ENCODE results near the gene MRTFA. TPM values are rescaled to one million over a fixed set of nuclear protein-coding genes. Genes with fewer than 3 reads are reported as not detected.
A peak's percentile ranks its signal among the peaks of the same experiment; 100 is the strongest.

MRTFA gene
- total RNA-seq, result 100 to 1,000 TPM in 3 of 4 donors, 10 to 100 TPM in 1; 81.4 to 210 (median 122) TPM

GRCh38 chr22:40636380-40637182 lies at the start of gene MRTFA:
Gene MRTFA, minus strand, starts transcription at chr22:40636719.
- intact Hi-C loops (cut with DNase I), result loop anchor here (10.0 kb wide), 1 partner anchor 112 kb away; no protein-coding TSS in a partner anchor
- H3K9me3 ChIP-seq, result no peaks in the 10 kb centered on the region
- peak; percentile 95 to 99 for TF ChIP-seq POLR2A (IDR thresholded peaks at IDR 0.05)
- TF ChIP-seq, protein P1, sequence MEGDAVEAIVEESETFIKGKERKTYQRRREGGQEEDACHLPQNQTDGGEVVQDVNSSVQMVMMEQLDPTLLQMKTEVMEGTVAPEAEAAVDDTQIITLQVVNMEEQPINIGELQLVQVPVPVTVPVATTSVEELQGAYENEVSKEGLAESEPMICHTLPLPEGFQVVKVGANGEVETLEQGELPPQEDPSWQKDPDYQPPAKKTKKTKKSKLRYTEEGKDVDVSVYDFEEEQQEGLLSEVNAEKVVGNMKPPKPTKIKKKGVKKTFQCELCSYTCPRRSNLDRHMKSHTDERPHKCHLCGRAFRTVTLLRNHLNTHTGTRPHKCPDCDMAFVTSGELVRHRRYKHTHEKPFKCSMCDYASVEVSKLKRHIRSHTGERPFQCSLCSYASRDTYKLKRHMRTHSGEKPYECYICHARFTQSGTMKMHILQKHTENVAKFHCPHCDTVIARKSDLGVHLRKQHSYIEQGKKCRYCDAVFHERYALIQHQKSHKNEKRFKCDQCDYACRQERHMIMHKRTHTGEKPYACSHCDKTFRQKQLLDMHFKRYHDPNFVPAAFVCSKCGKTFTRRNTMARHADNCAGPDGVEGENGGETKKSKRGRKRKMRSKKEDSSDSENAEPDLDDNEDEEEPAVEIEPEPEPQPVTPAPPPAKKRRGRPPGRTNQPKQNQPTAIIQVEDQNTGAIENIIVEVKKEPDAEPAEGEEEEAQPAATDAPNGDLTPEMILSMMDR (IDR thresholded peaks at IDR 0.05), result peak in 1 of 6 experiments; percentile 4
- 0 to 1% methylated on average over 34 to 45 of the region's 82 CpGs for WGBS, 2 donors
- no peaks in the 10 kb centered on the region for H3K27me3 ChIP-seq
- peaks cover 6 to 33% of the 10 kb centered on the region in 2 donors for H3K4me1 ChIP-seq
- no peaks in the 10 kb centered on the region for H3K36me3 ChIP-seq
- peak within 1 kb of the TSS; percentile 46 to 86 (median 81) for H3K27ac ChIP-seq
- H3K4me3 ChIP-seq (replicated peaks in 1 of 3), result peak within 1 kb of the TSS; percentile 59 to 94 (median 89)
- peak; percentile 100 for DNase-seq

- 96 to 97% methylated on average over 3 of the region's 3 CpGs for WGBS, 2 donors
- intact Hi-C loops (cut with DNase I), result loop anchor here (10.0 kb wide), 1 partner anchor 209 kb away; no protein-coding TSS in a partner anchor
These were observed 48.9 kb upstream of the MRTFA start for GRCh38 chr22:40685406-40685805.

DNA sequence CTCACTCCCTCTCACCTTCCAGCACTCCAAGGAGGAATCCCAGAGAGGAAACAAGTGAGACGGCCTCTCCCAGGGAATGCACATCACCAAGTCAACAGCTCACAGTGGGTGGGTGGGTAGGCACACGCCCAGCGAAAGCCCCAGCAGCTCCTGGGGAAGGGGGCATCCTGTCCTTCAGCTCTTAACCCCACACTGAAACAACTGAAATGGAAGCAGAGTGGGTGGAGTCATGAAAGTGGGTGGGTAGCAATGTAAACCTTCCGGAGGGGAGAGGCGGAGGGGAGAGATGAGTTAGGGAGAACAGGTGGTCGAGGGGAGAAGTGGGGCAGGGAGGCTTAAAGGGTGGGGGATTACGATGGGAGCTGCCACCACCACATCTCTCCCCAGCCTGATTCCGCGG lies 48.2 kb upstream of the MRTFA start:
- no peaks in the 10 kb centered on the region for H3K36me3 ChIP-seq
- DNase-seq, result no peak
- H3K27ac ChIP-seq, result no peak overlapping the region
- H3K9me3 ChIP-seq, result no peaks in the 10 kb centered on the region
- intact Hi-C loops (cut with DNase I), result loop anchor here (5.0 to 10.0 kb wide), 2 partner anchors 78 to 210 kb away; no protein-coding TSS in a partner anchor
- H3K4me1 ChIP-seq, result peaks cover 0 to 4% of the 10 kb centered on the region in 2 donors
- H3K4me3 ChIP-seq (replicated peaks in 1 of 3), result no peak overlapping the region
- H3K27me3 ChIP-seq, result no peaks in the 10 kb centered on the region
- TF ChIP-seq, protein P1 (IDR thresholded peaks at IDR 0.05), result no peak
- TF ChIP-seq POLR2A (IDR thresholded peaks at IDR 0.05), result no peak
- WGBS, 2 donors, result 53 to 57% methylated on average over 9 of the region's 9 CpGs

More at GRCh38 chr22:40685406-40685805, 48.9 kb upstream of the MRTFA start:
- peaks cover 0 to 4% of the 10 kb centered on the region in 2 donors for H3K4me1 ChIP-seq
- no peaks in the 10 kb centered on the region for H3K27me3 ChIP-seq
- TF ChIP-seq POLR2A (IDR thresholded peaks at IDR 0.05), result no peak
- TF ChIP-seq, protein P1 (IDR thresholded peaks at IDR 0.05), result no peak
- no peak for DNase-seq
- no peak overlapping the region for H3K4me3 ChIP-seq (replicated peaks in 1 of 3)
- no peak overlapping the region for H3K27ac ChIP-seq
- H3K9me3 ChIP-seq, result no peaks in the 10 kb centered on the region
- H3K36me3 ChIP-seq, result no peaks in the 10 kb centered on the region

GRCh38 chr22:40681451-40681850 lies 44.9 kb upstream of the MRTFA start:
- no peaks in the 10 kb centered on the region for H3K9me3 ChIP-seq
- TF ChIP-seq POLR2A (IDR thresholded peaks at IDR 0.05), result no peak
- TF ChIP-seq, protein P1 (IDR thresholded peaks at IDR 0.05), result no peak
- no peaks in the 10 kb centered on the region for H3K36me3 ChIP-seq
- intact Hi-C loops (cut with DNase I), result loop anchor here (5.0 to 10.0 kb wide), 2 partner anchors 81 to 213 kb away; no protein-coding TSS in a partner anchor
- H3K27ac ChIP-seq, result no peak overlapping the region
- peaks cover 0 to 13% of the 10 kb centered on the region in 2 donors for H3K4me1 ChIP-seq
- DNase-seq, result no peak
- H3K27me3 ChIP-seq, result no peaks in the 10 kb centered on the region
- 94 to 95% methylated on average over 19 of the region's 19 CpGs for WGBS, 2 donors
- no peak overlapping the region for H3K4me3 ChIP-seq (replicated peaks in 1 of 3)

DNA sequence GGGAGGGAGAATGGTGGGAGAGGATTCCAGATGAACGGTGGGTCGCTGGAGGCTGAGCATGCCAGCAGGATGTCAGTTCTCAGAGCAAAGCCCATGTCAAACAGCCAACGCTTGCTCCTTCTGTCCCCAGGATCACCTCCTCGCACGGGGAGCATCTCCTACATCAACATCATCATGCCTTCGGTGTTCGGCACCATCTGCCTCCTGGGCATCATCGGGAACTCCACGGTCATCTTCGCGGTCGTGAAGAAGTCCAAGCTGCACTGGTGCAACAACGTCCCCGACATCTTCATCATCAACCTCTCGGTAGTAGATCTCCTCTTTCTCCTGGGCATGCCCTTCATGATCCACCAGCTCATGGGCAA lies 44.3 kb upstream of the MRTFA start:
- 89 to 90% methylated on average over 15 of the region's 15 CpGs for WGBS, 2 donors

More for the DNA sequence above, 44.3 kb upstream of the MRTFA start:
- H3K27me3 ChIP-seq, result no peaks in the 10 kb centered on the region
- DNase-seq, result no peak
- H3K36me3 ChIP-seq, result no peaks in the 10 kb centered on the region
- H3K9me3 ChIP-seq, result no peaks in the 10 kb centered on the region
- H3K4me3 ChIP-seq (replicated peaks in 1 of 3), result no peak overlapping the region
- intact Hi-C loops (cut with DNase I), result loop anchor here (5.0 to 10.0 kb wide), 2 partner anchors 82 to 214 kb away; no protein-coding TSS in a partner anchor
- H3K4me1 ChIP-seq, result peaks cover 0 to 13% of the 10 kb centered on the region in 2 donors
- H3K27ac ChIP-seq, result no peak overlapping the region
- TF ChIP-seq, protein P1 (IDR thresholded peaks at IDR 0.05), result no peak
- TF ChIP-seq POLR2A (IDR thresholded peaks at IDR 0.05), result no peak

Data from thyroid gland (tissue), 4 donors.